Omental fat pad (tissue), 4 donors: Measurements from ENCODE around the gene HEATR5A. TPM values are rescaled to one million over a fixed set of nuclear protein-coding genes. Genes with fewer than 3 reads are reported as not detected.
"Not testable (repeated sequence)": the region's sequence is repeated elsewhere in the genome, so short reads cannot be mapped to it uniquely, and the experiment has no call there.

Experiments used
- ATAC-seq: fragments of 150-250 bp; one replicate; pipeline ENCODE4 v1.9.1; 2016; ENCODE audit warnings: mild to moderate bottlenecking, moderate library complexity; ENCODE audit not compliant: low FRiP score
- DNase-seq: peaks from one replicate; pipeline ENCODE4 v3.0.0-alpha.2; 2019; ENCODE audit warnings: low spot score
- CTCF ChIP-seq, 3 donors: fragments of 450-650 bp; IDR thresholded peaks; one replicate each; pipeline ENCODE4 v1.5.1; 2016 to 2017; ENCODE audit warnings: antibody characterized with exemption in 3 of 3, mild to moderate bottlenecking in 3 of 3, moderate library complexity in 2 of 3
- total RNA-seq, 4 donors: library from RNA; depleted of rRNA; stranded (reverse); fragments of >200 nt; gene quantifications; one replicate each; pipeline ENCODE4 v1.1.0, GENCODE V29; 2016

The HEATR5A gene
- total RNA-seq, 4 donors from 2014 or later, result 29.4 to 41.8 (median 31.9) TPM

GRCh38 chr14:31380106-31380505 lies 40.2 kb downstream of the HEATR5A start:
- DNase-seq, result no peak
- ATAC-seq, result no peak
- no peak for TF ChIP-seq CTCF (IDR thresholded peaks at IDR 0.05)

- ATAC-seq, result not testable (repeated sequence)
These were observed 41.0 kb downstream of the HEATR5A start for GRCh38 chr14:31379125-31379947.

GRCh38 chr14:31377433-31377832 lies 42.9 kb downstream of the HEATR5A start:
- DNase-seq (no peak), ATAC-seq (no peak)
- no peak for TF ChIP-seq CTCF (IDR thresholded peaks at IDR 0.05)

More at GRCh38 chr14:31379125-31379947, 41.0 kb downstream of the HEATR5A start:
- DNase-seq, result not testable (repeated sequence)

- ATAC-seq (no peak), DNase-seq (no peak)
- no peak for TF ChIP-seq CTCF (IDR thresholded peaks at IDR 0.05)
These were observed 48.7 kb downstream of the HEATR5A start for GRCh38 chr14:31371646-31372045.

GRCh38 chr14:31363331-31364073 lies 56.8 kb downstream of the HEATR5A start:
- no peak for TF ChIP-seq CTCF (IDR thresholded peaks at IDR 0.05)
- DNase-seq, result no peak
- ATAC-seq, result no peak

- no peak for TF ChIP-seq CTCF (IDR thresholded peaks at IDR 0.05)
- ATAC-seq (no peak), DNase-seq (no peak)
These were observed 57.6 kb downstream of the HEATR5A start for GRCh38 chr14:31362746-31363145.

GRCh38 chr14:31361761-31362160 lies 58.6 kb downstream of the HEATR5A start:
- DNase-seq, ATAC-seq: not testable (repeated sequence)
